Loucy (cell line): ENCODE data around the gene MN1.

Experiments used
- CTCF ChIP-seq: fragments of 200-600 bp; sonication (generic); conservative IDR thresholded peaks from 2 replicates; pipeline ENCODE4 v1.5.1; 2014; ENCODE audit warnings: mild to moderate bottlenecking, antibody characterized with exemption, low read length
- EZH2phosphoT487 ChIP-seq: fragments of 200-600 bp; IDR thresholded peaks from 2 replicates; pipeline ENCODE4 v1.6.1; 2018; ENCODE audit warnings: antibody characterized with exemption, mild to moderate bottlenecking, moderate library complexity, borderline replicate concordance

- TF ChIP-seq CTCF (no peak), EZH2phosphoT487 (no peak)
Observed at GRCh38 chr22:27840436-27840835, 38.9 kb upstream of the MN1 start.
